ENCODE data around the gene PABPN1L.
"Not testable (repeated sequence)": the region's sequence is repeated elsewhere in the genome, so short reads cannot be mapped to it uniquely, and the experiment has no call there.

DNA sequence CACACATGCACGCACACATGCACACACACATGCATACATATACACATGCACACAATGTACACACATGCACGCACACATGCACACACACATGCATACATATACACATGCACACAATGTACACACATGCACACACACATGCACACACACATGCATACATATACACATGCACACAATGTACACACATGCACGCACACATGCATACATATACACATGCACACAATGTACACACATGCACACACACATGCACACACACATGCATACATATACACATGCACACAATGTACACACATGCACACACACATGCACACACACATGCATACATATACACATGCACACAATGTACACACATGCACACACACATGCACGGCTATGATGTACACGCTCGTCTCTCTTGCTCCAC, 27.8 kb upstream of the PABPN1L start:
- TF ChIP-seq, protein P1, sequence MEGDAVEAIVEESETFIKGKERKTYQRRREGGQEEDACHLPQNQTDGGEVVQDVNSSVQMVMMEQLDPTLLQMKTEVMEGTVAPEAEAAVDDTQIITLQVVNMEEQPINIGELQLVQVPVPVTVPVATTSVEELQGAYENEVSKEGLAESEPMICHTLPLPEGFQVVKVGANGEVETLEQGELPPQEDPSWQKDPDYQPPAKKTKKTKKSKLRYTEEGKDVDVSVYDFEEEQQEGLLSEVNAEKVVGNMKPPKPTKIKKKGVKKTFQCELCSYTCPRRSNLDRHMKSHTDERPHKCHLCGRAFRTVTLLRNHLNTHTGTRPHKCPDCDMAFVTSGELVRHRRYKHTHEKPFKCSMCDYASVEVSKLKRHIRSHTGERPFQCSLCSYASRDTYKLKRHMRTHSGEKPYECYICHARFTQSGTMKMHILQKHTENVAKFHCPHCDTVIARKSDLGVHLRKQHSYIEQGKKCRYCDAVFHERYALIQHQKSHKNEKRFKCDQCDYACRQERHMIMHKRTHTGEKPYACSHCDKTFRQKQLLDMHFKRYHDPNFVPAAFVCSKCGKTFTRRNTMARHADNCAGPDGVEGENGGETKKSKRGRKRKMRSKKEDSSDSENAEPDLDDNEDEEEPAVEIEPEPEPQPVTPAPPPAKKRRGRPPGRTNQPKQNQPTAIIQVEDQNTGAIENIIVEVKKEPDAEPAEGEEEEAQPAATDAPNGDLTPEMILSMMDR (IDR thresholded peaks at IDR 0.05; ENCODE audit: insufficient read depth, low read depth, low read length), result not testable (repeated sequence)
- not testable (repeated sequence) for TF ChIP-seq EZH2 (IDR thresholded peaks at IDR 0.05; ENCODE audit: insufficient read depth, low read length)

Data from astrocyte (in vitro differentiated cells and primary cell).